ENCODE results near the gene GH1.

The GH1 gene

DNA sequence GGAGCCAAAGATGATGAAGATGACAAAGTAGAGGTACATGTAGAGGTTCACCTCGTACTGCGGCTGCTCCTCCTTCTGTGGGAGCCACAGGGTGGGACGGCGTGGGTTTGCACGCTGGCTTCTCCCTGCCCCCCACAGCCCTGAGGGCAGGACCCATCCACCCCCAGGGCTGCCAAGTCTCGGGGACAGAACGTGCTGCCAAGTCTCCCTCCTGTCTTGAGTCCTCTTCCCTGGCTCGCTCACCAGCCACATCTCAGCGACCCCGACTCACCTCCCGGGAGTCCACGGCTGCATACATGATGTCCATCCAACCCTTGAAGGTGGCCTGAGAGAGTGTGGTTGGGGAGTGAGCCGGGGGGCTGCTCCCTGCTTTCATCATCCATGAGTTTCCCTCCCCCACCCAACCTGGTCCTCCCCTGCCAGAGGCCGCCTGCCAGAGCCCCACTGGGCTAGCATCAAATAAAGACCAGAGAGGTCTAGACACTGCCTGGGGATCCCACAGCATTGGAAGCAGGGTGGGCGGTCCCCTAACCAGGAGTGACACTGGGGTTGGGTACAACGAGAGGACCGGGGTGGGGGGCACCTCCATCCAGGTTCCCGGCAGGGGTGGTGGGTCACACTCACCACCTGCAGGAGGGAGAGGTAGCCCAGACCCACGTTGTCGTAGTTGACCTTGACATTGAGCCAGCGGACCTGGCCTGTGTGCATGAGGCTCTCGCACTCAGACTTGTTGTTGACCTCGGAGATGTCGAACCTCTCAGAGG is 26.3 kb upstream of the GH1 start:
- no peak for DNase-seq

DNA sequence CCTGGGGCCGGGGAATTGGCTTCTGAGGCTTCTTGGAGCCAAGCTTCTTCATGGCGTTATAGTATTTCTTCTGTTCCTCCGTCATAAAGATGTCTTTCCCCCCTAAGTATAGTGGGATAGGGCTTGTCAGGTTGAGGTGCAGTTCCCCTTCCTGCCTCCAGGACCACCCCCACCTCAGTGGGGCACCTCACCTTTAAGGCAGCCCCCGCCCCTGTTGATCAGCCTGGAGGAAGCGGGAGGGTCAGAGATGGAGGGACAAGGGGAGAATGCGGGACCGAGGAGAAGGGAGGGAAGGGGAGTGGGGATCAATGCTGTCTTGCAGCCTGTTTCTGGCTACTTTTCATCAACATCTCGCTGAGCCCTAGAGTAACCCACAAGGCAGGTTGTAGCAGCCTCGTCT is 25.1 kb upstream of the GH1 start:
- no peak for DNase-seq

DNA sequence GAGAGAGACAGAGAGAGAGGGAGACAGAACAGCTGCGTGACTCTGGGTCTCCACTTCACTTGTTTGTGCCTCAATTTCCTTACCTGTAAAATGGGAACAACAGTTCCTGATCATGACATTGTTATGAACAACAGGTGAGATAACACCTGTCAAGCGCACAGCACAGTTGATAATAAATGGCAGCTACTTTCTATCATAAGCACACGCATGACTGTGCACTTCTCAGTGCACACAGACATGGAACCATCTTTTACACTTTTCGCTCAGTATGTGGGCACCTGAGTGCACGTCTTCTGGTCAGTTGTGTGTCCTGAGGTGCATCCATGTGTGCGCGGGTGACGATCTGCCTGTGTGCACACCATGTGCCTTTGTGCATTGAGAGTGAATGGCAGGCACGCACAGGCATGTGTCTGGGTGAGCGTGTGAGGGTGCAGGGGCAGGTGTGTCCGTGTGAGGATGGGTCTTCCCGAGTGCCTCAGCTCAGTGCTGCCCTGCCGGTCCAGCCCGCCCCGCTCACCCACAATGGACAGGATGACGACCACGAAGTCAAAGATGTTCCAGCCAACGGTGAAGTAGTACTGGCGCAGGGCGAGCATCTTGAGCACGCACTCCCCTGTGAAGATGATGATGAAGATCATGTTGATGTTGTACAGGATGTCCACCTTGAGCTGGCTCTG is 23.8 kb upstream of the GH1 start:
- DNase-seq = no peak

DNA sequence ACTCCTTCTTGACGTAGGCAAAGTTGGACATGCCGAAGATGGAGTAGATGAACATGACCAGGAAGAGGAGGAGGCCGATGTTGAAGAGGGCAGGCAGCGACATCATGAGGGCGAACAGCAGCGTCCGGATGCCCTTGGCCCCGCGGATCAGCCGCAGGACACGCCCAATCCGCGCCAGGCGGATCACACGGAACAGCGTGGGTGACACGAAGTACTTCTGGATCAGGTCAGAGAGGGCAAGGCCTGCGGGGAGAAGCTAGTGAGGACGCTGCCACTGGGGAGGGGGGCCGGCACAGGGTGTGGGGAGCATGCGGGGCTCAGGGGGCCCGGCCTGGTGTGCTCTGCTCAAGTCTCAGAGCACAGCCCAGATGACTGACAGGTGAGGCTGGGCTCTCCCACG is 23.1 kb upstream of the GH1 start:
- DNase-seq = no peak

DNA sequence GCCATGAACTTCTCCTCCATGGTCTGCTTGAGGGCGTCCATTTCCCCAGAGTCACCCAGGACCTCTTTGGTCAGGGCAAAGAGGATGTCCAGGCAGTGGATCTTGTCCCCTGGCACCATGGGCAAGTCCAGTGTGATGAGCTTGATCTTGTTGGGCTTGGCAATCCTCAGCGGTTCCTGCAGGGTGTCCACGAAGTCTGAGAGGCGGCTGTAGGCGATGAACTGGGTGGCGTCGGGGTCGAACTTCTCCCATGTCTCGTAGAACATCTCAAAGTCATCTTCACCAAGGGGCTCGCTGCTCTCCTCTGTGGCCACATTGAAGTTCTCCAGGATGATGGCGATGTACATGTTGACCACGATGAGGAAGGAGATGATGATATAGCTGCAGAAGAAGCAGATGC is 22.5 kb upstream of the GH1 start:
- no peak for DNase-seq

DNA sequence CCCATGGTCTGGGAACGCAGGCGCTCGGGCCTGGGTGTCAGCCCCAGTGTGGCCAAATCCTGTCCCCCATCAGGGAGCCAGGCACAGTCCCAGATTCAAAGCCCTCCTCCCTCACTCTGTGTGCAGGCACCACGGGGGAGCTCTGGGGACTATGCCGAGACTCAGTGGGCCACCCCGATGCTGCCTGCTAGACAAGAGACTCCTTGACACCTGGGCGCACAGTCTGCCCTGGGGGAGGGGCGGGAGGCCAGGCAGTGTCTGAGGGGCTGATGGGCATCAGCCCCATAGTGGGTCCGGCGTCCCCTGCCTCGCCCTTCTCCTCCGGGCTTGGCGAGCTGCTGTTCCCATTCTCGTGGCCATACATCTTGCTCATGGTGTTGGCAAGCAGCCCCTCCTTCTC is 21.9 kb upstream of the GH1 start:
- no peak for DNase-seq

DNA sequence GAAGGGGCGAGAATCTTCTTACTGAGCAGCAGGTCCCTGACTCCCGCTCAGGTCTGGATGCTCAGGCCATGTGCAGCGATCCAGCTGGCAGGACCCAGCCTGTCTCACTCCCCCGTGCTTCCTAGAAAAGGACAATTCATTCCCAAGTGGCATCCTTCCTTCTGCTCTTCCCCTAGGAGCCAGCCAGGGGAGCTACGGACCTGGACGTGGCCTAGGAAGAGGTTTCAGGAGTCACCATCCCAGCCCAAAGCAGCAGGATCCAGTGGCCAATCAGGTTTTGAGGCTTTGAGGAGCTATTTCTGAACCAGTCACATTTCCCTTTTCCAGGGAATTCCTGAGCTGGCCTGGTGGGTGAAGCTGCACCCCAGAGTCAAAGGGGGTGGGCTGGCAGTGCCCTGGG is 21.2 kb upstream of the GH1 start:
- no peak for DNase-seq

DNA sequence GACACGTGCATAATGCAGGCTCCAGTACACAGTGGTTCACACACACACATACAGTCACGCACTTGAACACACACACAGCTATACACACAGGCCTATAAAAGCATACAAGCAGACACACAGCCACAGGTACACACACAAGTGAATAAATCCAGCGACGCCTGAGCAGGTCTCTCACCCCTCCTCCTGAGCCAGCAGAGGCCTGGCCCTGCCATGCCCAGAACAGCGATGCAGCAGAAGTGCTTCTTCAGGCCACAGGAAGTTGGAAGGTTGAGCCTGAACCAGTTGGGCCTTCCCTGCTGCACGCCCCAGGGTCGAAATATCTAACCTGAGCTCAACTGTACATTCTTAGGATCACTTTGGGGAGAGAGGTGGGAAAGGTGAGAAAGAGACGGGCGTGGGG is 20.8 kb upstream of the GH1 start:
- no peak for DNase-seq

DNA sequence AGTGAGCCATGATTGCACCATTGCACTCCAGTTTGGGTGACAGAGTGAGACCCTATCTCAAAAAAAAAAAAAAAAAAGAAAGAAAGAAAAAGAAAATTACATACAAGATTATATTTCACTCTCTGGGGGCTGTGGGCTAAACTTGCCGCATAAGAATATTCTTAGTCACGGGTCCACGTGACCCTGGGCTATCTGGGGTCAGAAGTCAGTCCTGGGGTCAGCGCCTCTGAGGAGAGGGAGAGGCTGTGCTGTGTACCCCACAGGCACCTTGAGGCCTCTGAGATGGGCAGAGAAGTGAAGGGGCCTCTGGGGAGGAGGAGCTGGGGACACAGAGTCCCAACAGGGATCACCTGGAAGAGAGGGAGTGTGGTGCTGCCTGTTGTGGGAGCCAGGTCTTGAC is 19.3 kb upstream of the GH1 start:
- DNase-seq = no peak

DNA sequence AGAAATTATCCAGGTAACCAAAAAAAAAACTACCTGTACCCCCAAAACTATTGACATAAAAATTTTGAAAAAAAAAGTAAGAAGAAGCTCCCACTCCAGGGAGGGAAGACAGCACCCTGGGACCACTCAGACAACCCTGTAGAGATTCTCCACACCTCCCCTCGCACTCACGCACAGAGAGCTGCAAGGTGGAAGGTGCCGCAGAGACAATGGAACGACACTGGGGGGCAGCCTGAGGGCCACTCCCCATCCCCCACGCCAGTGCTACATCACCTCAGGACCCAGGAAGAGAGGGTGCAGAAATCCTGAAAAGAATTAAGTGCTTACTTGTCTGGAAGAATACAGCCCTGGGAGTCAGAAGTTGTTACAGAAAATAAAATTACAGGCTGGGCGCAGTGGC is 18.7 kb upstream of the GH1 start:
- no peak for DNase-seq

DNA sequence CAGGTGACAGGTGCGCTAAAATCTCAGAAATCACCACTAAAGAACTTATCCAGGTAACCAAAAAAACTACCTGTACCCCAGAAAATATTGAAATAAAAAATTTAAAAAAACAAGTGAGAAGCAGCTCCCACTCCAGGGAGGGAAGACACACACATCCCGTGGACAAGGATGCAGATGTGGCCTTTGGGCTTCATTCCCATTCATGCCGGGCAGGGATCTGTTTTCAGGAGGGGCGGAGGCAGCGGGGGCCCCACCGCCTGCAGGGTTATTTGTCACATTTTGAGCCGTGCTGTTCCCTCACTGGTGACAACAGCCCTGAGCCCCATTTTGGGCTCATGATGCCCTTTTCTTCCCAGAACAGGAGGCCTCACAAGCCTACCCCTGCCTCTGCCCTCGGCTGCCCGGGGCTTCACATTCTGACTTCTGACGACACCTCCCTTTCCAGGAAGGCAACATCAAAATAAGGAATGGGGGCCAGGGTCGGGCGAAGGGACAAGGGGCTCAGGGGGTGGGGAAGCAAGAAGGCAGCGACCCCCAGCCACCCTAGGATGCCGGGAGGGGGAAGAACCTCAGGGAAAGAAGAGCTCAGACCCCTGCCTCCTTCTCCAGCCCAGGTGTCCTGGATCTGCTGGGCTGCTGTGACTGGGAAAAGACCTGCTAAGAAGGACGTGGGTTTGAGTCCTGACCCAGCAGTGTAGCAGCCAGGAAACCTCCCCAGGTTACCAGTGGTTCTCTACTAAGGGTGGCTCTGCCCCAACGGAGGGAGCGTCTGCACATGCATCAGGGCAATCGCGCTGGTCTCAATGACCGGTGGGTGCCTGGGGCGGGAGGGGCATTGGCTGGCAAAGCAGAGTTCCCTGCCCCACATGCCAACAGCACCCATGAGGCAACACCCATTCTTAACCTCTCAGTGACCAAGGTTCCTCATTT is 15.8 kb upstream of the GH1 start:
- no peak for DNase-seq

DNA sequence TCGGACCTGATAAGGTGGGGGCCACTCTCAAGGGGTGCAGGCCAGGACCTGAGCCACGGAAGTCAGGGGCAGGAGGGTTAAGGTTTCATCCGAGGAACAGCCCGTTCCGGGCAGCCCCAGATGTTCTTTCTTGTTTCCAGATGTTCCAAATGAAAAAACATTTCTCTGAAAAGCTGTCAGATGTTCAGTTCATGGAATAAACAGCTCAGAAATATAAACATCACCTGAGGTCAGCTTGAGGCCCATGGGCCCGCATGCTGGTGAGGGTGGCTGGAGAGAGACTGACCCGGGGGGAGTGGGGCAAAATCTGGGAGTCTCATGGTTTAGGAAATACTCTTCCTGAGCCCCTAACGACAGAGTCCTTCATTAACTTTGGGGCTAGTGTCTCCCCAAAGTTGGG is 15.0 kb upstream of the GH1 start:
- no peak for DNase-seq

DNA sequence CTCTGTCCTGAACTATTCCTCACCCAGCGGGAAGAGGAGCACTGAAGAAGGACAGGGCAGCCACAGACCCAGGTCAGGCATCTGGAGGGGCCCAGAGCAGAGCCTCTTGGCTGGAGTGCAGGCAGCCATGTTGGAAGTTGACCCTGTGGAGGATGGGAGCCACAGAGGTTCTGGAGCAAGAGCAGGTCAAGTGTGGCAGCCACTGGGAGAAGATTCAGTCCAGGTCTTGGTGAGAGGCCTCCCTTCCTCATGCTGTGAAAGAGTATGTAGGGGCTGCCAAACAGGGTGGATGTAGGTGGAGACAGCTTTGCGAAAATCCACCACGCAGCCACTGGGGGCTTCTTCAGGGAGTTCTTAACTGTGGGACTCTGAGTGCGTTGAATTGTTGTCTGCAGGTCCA is 14.1 kb upstream of the GH1 start:
- no peak for DNase-seq

DNA sequence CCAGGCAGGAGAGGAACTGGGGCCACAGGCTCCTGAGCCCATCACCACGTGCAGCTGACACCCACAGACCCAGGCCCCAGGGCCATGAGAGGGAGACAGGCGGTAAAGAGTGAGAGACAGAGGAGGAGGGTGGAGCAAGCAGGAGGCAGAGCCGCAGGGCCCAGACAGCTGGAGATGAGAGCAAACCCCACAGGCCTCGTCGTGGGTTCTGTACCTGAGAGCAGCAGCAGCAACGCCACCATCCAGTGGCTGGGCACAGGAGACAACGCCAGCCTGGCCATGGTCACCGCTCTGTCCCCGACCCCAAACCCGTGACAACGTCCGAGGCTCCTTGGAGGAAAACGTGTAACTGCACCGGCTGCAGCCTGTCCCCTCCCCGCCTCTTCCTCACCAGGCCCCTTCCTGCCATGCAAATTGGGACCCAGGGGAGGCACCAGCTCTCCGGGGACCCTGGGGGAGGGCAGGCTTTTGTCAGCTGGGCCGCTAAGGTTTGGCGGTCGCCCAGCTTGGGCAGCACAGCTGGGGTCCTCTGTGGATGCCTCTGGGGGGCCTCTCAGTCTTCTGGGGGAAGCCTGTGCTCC is 13.4 kb upstream of the GH1 start, which contains the start of gene CD79B:
Gene CD79B, minus strand, starts transcription at position 351 of the 581 bp plus-strand sequence. Its CDS starts 70 bp downstream, at position 281.
- no peak for DNase-seq

DNA sequence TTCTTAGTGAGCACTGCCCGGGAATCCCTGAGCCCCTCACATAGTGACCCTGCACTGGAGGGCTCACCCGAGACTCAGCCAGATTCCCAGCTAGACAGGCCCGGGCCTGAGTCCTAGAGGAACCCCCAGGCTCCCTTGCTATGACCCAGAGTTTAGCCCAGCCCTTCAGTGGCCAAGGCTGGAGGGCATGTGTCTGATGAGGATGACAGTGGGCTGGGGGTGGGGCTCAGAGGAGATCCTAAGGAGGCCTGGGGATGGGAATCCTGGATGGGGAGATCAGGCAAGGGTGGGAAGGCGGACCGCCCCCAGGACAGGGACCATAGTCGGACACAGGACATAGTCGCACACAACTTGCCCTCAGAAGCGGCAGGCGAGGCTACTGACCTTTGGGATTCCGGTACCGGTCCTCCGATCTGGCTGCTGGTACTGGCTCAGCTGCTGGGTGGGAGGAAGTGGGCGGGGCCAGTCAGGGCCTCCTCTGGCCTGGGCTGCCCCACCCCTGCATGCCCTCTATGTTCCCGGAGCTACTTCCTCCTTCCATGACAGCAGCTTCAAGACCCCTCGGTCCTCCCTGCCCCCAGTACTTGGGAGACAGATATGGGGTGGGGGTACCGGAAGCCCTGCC is 12.4 kb upstream of the GH1 start:
- DNase-seq = peak; percentile 35

DNA sequence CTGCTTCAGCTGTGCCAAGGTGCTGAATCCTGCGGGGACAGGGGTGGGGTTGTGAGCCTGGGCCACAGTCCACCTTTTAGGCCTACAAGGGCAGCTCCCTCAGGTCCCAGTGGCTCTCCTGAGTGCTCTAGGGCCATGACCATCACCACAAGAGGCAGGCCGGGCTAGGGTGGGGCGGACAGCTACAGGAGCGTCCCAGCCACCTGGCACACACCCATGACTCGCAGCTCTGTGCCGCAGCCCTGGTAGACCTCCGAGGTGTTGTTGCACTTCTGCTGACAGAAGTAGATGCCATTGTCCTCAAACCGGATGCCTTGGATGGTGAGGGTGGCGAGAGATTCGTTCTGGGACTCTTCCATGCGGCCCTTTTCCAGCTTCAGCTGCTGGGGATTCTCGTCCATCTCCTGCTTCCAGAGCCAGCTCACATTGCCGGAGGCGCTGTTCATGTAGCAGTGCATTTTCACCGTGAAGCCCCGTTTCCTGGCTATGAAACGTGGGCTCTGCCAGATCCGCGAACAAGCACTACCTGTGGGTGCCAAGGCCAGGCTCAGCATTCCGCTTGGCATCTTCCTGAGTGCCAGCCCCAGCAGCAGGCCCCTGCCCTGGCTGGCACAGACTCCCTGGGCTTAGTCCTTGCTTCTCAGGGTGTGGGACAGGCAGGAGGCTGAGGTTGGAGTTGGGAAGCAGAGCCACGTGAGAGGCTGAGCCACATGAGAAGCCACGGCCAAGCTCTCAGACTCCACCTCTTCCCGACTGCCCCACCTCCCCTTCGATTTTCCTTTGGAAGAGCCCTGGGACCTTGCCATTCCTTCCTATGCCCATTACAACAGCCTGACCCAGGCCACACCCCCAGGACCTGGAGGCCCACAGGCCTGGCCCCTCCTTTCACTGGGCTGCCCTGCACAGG is 11.5 kb upstream of the GH1 start:
- DNase-seq = no peak

DNA sequence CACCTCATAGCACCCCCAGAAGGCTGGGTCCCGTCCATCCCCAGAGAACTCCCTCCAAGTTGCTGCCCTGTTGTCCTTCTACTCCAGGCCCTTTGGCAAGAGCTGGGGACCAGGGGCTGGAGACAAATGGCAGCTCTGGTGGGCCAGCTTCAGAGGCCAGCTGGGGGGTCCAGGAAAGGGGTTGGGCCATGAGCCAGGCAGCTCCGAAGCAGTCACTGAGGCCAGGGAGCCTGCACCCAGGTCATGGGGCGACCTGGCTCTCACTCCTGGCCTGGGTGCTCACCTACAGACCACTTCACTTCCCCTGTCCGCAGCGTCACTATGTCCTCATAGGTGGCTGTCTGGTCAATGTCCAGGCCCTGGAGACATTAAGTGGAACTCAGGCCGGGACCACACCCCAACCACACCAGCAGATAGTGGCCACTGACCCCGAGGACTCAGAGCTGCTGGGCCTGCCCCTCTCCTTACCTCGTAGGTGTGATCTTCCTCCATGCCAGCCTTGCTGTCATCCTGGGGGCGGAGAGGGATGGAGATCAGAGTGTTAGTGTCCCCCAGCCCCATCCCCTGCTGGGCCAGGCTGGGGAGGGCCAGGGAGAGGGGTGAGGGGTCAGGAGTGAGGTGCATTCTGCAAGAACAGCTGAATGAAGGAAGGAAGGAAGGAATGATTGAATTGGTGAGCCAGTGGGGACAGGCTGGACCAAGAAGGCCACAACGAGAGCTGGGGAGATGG is 10.5 kb upstream of the GH1 start:
- DNase-seq = no peak

DNA sequence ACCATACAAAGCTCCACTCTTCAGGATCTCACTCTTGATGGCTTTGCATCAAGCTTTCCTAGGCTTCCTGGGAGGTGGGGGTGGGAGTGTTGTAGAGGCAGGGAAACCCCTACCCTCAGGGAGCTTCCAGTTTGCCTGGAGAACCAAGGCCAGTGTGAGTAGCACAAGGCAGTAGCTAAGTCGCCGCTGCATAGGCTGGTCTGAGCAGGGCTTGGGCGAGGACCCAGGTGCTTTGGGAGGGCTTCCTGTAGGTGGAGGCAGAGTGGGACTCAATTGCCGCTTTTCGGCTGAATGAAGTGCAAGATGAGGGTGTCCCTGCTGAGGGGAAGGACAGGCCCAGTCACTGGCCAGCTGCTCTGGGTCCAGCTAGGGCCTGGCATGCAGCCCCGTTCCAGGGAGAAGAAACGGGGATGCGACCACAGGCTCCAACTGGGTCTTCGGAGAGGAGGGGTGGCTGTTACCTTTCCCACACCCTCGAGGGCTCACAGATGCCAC is 9.6 kb upstream of the GH1 start:
- no peak for DNase-seq

DNA sequence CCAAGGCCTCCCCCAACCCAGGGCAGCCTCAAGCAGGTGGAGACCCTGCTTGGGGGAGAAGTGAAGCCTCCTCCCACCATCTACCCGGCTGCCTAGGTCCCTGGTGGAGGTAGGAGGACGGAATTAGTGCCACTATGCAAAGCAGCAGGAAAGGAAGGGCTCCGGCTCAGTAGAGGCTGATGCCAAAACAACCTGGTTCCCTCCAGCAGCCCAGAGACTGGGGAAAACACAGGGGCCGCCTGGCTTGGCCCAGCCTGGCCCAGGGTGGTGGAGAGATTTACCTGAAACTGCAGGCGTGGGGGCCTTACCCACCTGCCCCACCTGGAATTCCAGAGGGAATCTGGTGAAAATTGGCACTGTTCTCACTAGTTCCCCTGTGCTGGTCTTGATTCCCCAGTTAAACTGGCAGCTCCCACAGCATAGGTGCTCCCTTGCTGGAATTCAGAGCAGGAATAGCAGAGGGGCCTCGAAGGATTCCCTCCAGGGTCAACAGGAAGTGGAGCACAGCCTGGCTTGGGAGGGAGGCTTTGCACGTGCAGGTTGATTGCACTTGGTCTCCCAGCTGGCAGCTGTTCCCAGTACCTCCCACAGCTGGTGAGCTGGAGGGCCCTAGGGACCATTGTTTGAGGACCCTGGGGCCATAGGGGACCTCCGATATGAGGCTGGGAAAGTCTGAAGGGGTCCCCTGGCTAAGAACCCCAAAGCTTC is 9.0 kb upstream of the GH1 start:
- no peak for DNase-seq

DNA sequence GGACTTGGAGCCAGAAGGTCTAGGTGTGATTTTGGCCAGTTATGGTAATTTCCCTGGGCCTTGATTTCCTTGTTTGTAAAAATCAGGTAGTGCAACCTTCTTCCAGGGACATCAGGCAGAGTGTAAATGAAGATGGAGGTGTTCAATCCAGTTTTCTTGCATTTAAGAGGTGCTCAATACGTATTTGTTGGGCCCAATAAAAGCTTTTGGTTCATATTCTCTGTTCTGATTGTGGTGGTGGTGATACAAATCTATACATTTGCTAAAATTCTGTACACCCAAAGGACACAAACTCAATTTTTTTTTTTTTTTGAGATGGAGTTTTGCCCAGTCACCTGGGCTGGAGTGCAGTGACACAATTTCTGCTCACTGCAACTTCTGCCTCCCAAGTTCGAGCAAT is 7.5 kb upstream of the GH1 start:
- no peak for DNase-seq
